T-helper 22 cell (primary cell): ENCODE data around the gene SLX4.

Experiments
- DNase-seq: peaks from one replicate; pipeline ENCODE4 v3.0.0-alpha.2; 2020; ENCODE audit warnings: low read depth

SLX4 gene

GRCh38 chr16:3580251-3580651, 31.2 kb downstream of the SLX4 start:
- no peak for DNase-seq

GRCh38 chr16:3579776-3580175, 31.6 kb downstream of the SLX4 start:
- DNase-seq, result no peak

- peak; percentile 29 for DNase-seq
Measured at GRCh38 chr16:3578610-3579551, 32.5 kb downstream of the SLX4 start.

- DNase-seq, result no peak
Measured at GRCh38 chr16:3578121-3578520, 33.3 kb downstream of the SLX4 start.

GRCh38 chr16:3577302-3577752, 34.1 kb downstream of the SLX4 start, which contains the start of gene NLRC3:
Gene NLRC3 (minus strand): TSS chr16:3577403. CDS start chr16:3565036, 12,367 bp downstream.
- peak; percentile 23 for DNase-seq

- DNase-seq, result no peak
Measured at GRCh38 chr16:3576211-3576610, 35.2 kb downstream of the SLX4 start.

- no peak for DNase-seq
Measured at GRCh38 chr16:3575491-3575890, 35.9 kb downstream of the SLX4 start.

GRCh38 chr16:3574195-3574594, 37.2 kb downstream of the SLX4 start:
- DNase-seq, result no peak

GRCh38 chr16:3573146-3573815, 38.1 kb downstream of the SLX4 start:
- no peak for DNase-seq

- no peak for DNase-seq
Measured at GRCh38 chr16:3570420-3571062, 40.9 kb downstream of the SLX4 start.

- DNase-seq, result no peak
Measured at GRCh38 chr16:3569851-3570250, 41.6 kb downstream of the SLX4 start.

GRCh38 chr16:3566990-3567389, 44.4 kb downstream of the SLX4 start:
- no peak for DNase-seq

- DNase-seq, result no peak
Measured at GRCh38 chr16:3564889-3565141, 46.6 kb downstream of the SLX4 start.

- DNase-seq, result no peak
Measured at GRCh38 chr16:3564130-3564888, 47.1 kb downstream of the SLX4 start.

GRCh38 chr16:3562914-3563480, 48.4 kb downstream of the SLX4 start:
- DNase-seq, result no peak

- no peak for DNase-seq
Measured at GRCh38 chr16:3561626-3562025, 49.8 kb downstream of the SLX4 start.

GRCh38 chr16:3554351-3554928, 57.0 kb downstream of the SLX4 start:
- no peak for DNase-seq

- no peak for DNase-seq
Measured at GRCh38 chr16:3553138-3553923, 58.1 kb downstream of the SLX4 start.

GRCh38 chr16:3550851-3551847, 60.3 kb downstream of the SLX4 start:
- no peak for DNase-seq
